PC-9 (cell line): Measurements from ENCODE around the gene KAT6B. TPM values are rescaled to one million over a fixed set of nuclear protein-coding genes. Genes with fewer than 3 reads are reported as not detected.

ENCODE experiments used
- BruUV-seq: library from RNA; stranded (reverse); fragments of 400-500 nt; replicated peaks from 2 replicates; lab custom pipeline; 2021; lab: Mats Ljungman, UMichigan
- CTCF ChIA-PET: fragments of 300-600 bp; sonication (Branson Sonifier 250); formaldehyde crosslinking; loops from one replicate; lab custom pipeline; 2022; ENCODE audit warnings: antibody characterized with exemption; lab: Charles Lee
- POLR2A ChIA-PET: fragments of 300-600 bp; sonication (Branson Sonifier 250); formaldehyde crosslinking; loops from one replicate; lab custom pipeline; 2022; ENCODE audit warnings: antibody characterized with exemption; ENCODE audit not compliant: unreplicated experiment; lab: Charles Lee
- DNase-seq, 2 experiments: peaks; one replicate each; pipeline versions ENCODE4 v3.0.0 to v3.0.0-alpha.2; 2015 to 2022; ENCODE audit warnings: mixed read lengths in 1 of 2
- H2AFZ ChIP-seq: fragments of 200-600 bp; sonication (generic); 2 replicates; pipeline ENCODE4 v1.8.1; 2017; ENCODE audit warnings: antibody characterized with exemption
- H3F3A ChIP-seq: fragments of 200-600 bp; sonication (generic); 2 replicates; pipeline ENCODE4 v1.8.1; 2017; ENCODE audit warnings: antibody characterized with exemption, mild to moderate bottlenecking, low read depth; ENCODE audit not compliant: insufficient read depth
- H3K27ac ChIP-seq: fragments of 200-600 bp; sonication (generic); 2 replicates; pipeline ENCODE4 v1.6.1; 2016; ENCODE audit warnings: mixed run types
- H3K27me3 ChIP-seq: fragments of 200-600 bp; sonication (generic); 2 replicates; pipeline ENCODE4 v1.6.1; 2016; ENCODE audit warnings: low read depth, mixed run types; ENCODE audit not compliant: insufficient read depth
- H3K36me3 ChIP-seq: fragments of 200-600 bp; sonication (generic); 2 replicates; pipeline ENCODE4 v1.6.1; 2016; ENCODE audit warnings: low read depth, mixed run types
- H3K4me1 ChIP-seq: fragments of 200-600 bp; sonication (generic); replicated peaks from 2 replicates; pipeline ENCODE4 v1.6.1; 2016; ENCODE audit warnings: mixed run types; ENCODE audit not compliant: insufficient read depth
- H3K4me2 ChIP-seq: fragments of 200-600 bp; sonication (generic); 2 replicates; pipeline ENCODE4 v1.6.1; 2017; ENCODE audit warnings: mixed run types
- H3K4me3 ChIP-seq: fragments of 200-600 bp; sonication (generic); 2 replicates; pipeline ENCODE4 v1.6.1; 2016; ENCODE audit warnings: mixed run types
- H3K79me2 ChIP-seq: fragments of 200-600 bp; sonication (generic); 2 replicates; pipeline ENCODE4 v1.6.1; 2017; ENCODE audit warnings: low read depth, mixed run types
- H3K9me2 ChIP-seq: fragments of 200-600 bp; sonication (generic); 2 replicates; pipeline ENCODE4 v1.8.1; 2017; ENCODE audit warnings: mild to moderate bottlenecking; ENCODE audit not compliant: insufficient read depth
- H3K9me3 ChIP-seq: fragments of 200-600 bp; sonication (generic); 2 replicates; pipeline ENCODE4 v1.8.1; 2016; ENCODE audit warnings: low read depth; ENCODE audit not compliant: insufficient read depth
- H4K20me1 ChIP-seq: fragments of 200-600 bp; sonication (generic); 2 replicates; pipeline ENCODE4 v1.8.1; 2017; ENCODE audit not compliant: insufficient read depth
- EZH2 ChIP-seq: fragments of 200-600 bp; sonication (generic); IDR thresholded peaks from 2 replicates; pipeline ENCODE4 v1.8.0; 2017; ENCODE audit warnings: antibody characterized with exemption, low read depth
- intact Hi-C: fragments of 100-400 bp; cut with micrococcal nuclease; formaldehyde crosslinking; loops from one replicate; pipeline ENCODE4 v1.10.0; 2022; ENCODE audit not compliant: unreplicated experiment
- total RNA-seq: library from RNA; stranded (reverse); gene quantifications from 2 replicates; pipeline ENCODE4 v1.2.3, GENCODE V29; 2021
- TF ChIP-seq, protein P1 (sequence below): fragments of 200-600 bp; sonication (generic); conservative IDR thresholded peaks from 2 replicates; pipeline ENCODE4 v1.6.1; 2017; ENCODE audit warnings: mixed run types, antibody characterized with exemption, mild to moderate bottlenecking, moderate library complexity

Gene KAT6B
- total RNA-seq, 1 experiment from 2014 or later: 30.9 TPM

DNA sequence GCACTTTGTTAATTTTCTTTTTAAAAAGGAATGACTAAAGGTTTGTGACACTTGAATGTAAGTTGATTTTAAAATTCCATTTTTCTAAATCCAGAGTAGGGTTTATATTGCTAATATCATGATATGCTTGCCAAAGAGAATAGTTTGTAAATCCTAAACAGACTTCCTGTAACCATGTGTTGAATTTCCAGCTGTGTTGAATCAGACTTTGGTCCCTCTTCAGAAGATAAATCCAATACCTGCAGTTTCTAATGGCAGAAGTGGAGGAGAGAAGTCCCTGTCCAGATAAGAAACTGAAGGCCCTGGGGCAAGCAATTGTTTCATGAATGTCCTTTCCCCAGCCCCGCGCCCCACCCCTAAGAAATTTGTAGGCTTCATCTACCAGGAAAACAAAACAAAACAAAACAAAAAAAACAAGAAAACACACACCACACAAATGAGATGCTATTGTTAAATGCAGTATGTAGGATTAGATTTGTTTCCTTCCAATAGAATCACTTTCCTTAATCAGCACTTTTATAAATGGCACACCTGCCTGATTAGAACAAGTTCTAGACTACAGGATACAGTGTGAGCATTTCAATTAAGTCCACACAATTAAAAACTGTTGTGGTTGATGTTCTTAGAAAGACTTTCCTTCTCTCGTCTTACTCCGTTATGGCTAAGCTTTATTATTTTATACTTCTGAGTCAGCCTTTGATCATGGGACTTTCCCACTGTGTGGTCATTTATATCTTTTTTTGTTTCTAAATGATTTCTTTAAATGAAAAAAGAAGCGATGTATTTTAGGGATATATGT, 122.8 kb downstream of the KAT6B start:
- Histone ChIP-seq H3K4me2 (no peak overlapping the region), H3K9me3 (no peaks in the 10 kb centered on the region), H3K4me1 (no peaks in the 10 kb centered on the region), H3K4me3 (no peak overlapping the region), H3F3A (no peaks in the 10 kb centered on the region), H3K27me3 (no peaks in the 10 kb centered on the region), H3K36me3 (no peaks in the 10 kb centered on the region), H3K9me2 (no peaks in the 10 kb centered on the region), H2AFZ (no peak overlapping the region), H3K79me2 (peaks cover 5% of the 10 kb centered on the region; the same call in 1 of the 2 replicates), H4K20me1 (no peaks in the 10 kb centered on the region), H3K27ac (no peak overlapping the region)
- intact Hi-C loops: no loop called here
- POLR2A ChIA-PET: no interaction called here
- DNase-seq: no peak
- CTCF ChIA-PET: no interaction called here
- no TSS peak for BruUV-seq
- no peak for TF ChIP-seq EZH2
- TF ChIP-seq, protein P1, sequence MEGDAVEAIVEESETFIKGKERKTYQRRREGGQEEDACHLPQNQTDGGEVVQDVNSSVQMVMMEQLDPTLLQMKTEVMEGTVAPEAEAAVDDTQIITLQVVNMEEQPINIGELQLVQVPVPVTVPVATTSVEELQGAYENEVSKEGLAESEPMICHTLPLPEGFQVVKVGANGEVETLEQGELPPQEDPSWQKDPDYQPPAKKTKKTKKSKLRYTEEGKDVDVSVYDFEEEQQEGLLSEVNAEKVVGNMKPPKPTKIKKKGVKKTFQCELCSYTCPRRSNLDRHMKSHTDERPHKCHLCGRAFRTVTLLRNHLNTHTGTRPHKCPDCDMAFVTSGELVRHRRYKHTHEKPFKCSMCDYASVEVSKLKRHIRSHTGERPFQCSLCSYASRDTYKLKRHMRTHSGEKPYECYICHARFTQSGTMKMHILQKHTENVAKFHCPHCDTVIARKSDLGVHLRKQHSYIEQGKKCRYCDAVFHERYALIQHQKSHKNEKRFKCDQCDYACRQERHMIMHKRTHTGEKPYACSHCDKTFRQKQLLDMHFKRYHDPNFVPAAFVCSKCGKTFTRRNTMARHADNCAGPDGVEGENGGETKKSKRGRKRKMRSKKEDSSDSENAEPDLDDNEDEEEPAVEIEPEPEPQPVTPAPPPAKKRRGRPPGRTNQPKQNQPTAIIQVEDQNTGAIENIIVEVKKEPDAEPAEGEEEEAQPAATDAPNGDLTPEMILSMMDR: no peak

DNA sequence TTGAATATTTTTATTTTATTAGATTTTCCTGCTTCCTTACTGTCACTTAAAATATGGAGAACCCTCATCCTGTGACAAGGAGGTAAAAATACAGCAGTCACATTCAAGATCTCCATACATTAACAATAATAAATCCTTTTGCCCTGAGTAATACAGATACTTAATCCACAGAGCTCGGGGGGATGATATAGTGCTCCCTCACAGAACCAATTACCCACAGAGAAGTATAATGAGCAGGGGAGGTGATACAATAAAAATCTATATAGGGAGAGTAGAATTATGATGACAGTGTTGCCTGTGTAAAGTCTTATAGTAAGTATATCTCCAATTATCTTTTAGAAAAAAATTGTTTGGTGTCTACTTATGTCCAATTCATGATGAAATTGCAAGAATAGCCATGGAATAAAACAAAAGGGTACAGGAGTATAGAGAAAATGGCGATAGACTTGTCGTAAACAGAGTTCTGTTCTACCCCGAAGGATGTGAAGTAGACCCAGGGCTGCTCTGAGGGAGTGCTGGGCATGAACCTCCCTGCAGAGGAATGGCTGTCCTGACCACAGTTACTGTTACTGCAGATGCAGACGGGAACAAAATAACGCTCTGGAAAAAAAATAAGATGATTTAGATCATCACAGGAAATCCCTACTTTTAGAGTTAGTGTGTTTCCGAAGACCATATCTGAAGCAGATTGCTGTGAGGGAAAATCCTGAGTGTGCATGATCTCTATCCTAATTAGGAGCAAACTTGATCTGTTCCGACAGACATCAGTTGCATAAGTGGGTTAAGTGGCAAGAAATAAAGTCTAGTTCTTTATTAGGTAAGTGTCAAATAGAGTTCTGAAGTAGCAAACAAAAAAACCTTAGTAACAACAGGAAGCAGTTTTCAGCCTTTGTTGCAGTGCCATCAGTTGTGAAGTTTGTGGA, 123.7 kb downstream of the KAT6B start:
- ChIA-PET POLR2A (no interaction called here), CTCF (no interaction called here)
- DNase-seq: no peak
- H4K20me1 ChIP-seq: no peaks in the 10 kb centered on the region
- H3K27me3 ChIP-seq: no peaks in the 10 kb centered on the region
- H3K4me2 ChIP-seq: no peak overlapping the region
- no peaks in the 10 kb centered on the region for H3F3A ChIP-seq
- peaks cover 5% of the 10 kb centered on the region; the same call in 1 of the 2 replicates for H3K79me2 ChIP-seq
- no peak overlapping the region for H3K27ac ChIP-seq
- H3K36me3 ChIP-seq: no peaks in the 10 kb centered on the region
- no peaks in the 10 kb centered on the region for H3K4me1 ChIP-seq
- no peak overlapping the region for H3K4me3 ChIP-seq
- TF ChIP-seq EZH2: no peak
- TF ChIP-seq, protein P1: no peak
- no peaks in the 10 kb centered on the region for H3K9me2 ChIP-seq
- intact Hi-C loops: no loop called here
- no TSS peak for BruUV-seq
- H3K9me3 ChIP-seq: no peaks in the 10 kb centered on the region
- no peak overlapping the region for H2AFZ ChIP-seq

DNA sequence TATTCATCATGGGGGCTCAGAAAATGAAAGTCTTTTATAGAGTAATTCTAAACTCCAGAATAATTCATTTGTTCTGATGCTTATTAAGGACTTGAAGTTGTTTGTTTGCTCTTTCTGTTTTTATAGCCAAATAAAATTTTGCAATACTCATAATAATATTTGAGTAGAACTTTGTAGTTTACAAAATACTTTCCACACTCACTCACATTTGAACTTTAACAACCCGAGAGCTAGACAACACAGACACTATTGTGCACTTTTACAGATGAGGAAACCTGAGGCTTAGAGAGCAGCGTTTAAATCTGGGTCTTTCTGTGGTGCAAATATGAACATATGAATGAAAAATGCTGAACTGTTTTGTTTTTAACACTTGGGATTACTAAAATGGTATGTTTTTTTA, 126.8 kb downstream of the KAT6B start:
- POLR2A ChIA-PET: no interaction called here
- BruUV-seq: no TSS peak
- H3K27ac ChIP-seq: no peak overlapping the region
- no peaks in the 10 kb centered on the region for H3K4me1 ChIP-seq
- H3K4me3 ChIP-seq: no peak overlapping the region
- no peak for DNase-seq
- H3F3A ChIP-seq: no peaks in the 10 kb centered on the region
- H2AFZ ChIP-seq: no peak overlapping the region
- CTCF ChIA-PET: no interaction called here
- no peak for TF ChIP-seq EZH2
- TF ChIP-seq, protein P1: no peak
- H4K20me1 ChIP-seq: no peaks in the 10 kb centered on the region
- H3K79me2 ChIP-seq: no peaks in the 10 kb centered on the region
- no peaks in the 10 kb centered on the region for H3K27me3 ChIP-seq
- H3K4me2 ChIP-seq: no peak overlapping the region
- intact Hi-C loops: no loop called here
- H3K9me2 ChIP-seq: no peaks in the 10 kb centered on the region
- H3K9me3 ChIP-seq: no peaks in the 10 kb centered on the region
- H3K36me3 ChIP-seq: no peaks in the 10 kb centered on the region
